HG03521 (cell line): ENCODE data around the gene CETN3.
"Not testable (repeated sequence)": the region's sequence is repeated elsewhere in the genome, so short reads cannot be mapped to it uniquely, and the experiment has no call there.

Source experiments
- ATAC-seq: cut with Tn5 transposase; IDR thresholded peaks from one replicate; pipeline ENCODE4 v1.9.1; 2021; ENCODE audit warnings: mild to moderate bottlenecking, moderate library complexity; ENCODE audit not compliant: unreplicated experiment

Gene CETN3

GRCh38 chr5:90384389-90384788, 25.2 kb downstream of the CETN3 start:
- no peak for ATAC-seq

GRCh38 chr5:90383903-90384302, 25.7 kb downstream of the CETN3 start:
- ATAC-seq: no peak

GRCh38 chr5:90381213-90381929, 28.2 kb downstream of the CETN3 start:
- ATAC-seq: no peak

GRCh38 chr5:90379652-90380051, 29.9 kb downstream of the CETN3 start:
- ATAC-seq: no peak

GRCh38 chr5:90378752-90379151, 30.8 kb downstream of the CETN3 start:
- ATAC-seq: no peak

GRCh38 chr5:90371269-90371668, 38.3 kb downstream of the CETN3 start:
- ATAC-seq: not testable (repeated sequence)

- ATAC-seq: peak; percentile 53
These were observed 40.9 kb downstream of the CETN3 start for GRCh38 chr5:90368454-90369246.

- ATAC-seq: no peak
These were observed 41.7 kb downstream of the CETN3 start for GRCh38 chr5:90367879-90368278.

GRCh38 chr5:90366948-90367347, 42.6 kb downstream of the CETN3 start:
- no peak for ATAC-seq

- no peak for ATAC-seq
These were observed 44.2 kb downstream of the CETN3 start for GRCh38 chr5:90365328-90365727.

GRCh38 chr5:90359073-90359920, 50.3 kb downstream of the CETN3 start:
- ATAC-seq: no peak

GRCh38 chr5:90356622-90357021, 52.9 kb downstream of the CETN3 start:
- no peak for ATAC-seq

GRCh38 chr5:90356176-90356575, 53.4 kb downstream of the CETN3 start:
- ATAC-seq: no peak

GRCh38 chr5:90355635-90356034, 53.9 kb downstream of the CETN3 start:
- ATAC-seq: no peak

- peak; percentile 58 for ATAC-seq
These were observed 56.3 kb downstream of the CETN3 start for GRCh38 chr5:90353254-90353653.

GRCh38 chr5:90351101-90351500, 58.5 kb downstream of the CETN3 start:
- no peak for ATAC-seq

- ATAC-seq: no peak
These were observed 62.1 kb downstream of the CETN3 start for GRCh38 chr5:90347462-90347861.

- ATAC-seq: no peak
These were observed 63.9 kb downstream of the CETN3 start for GRCh38 chr5:90345684-90346083.

- ATAC-seq: no peak
These were observed 64.9 kb downstream of the CETN3 start for GRCh38 chr5:90344689-90345088.

- not testable (repeated sequence) for ATAC-seq
These were observed 65.8 kb downstream of the CETN3 start for GRCh38 chr5:90343731-90344130.

GRCh38 chr5:90342576-90342975, 67.0 kb downstream of the CETN3 start:
- ATAC-seq: no peak
